GM19193 (cell line): ENCODE measurements around the gene CEP350.
A peak's percentile ranks its signal among the peaks of the same experiment; 100 is the strongest.

ENCODE experiments used
- POLR2A ChIP-seq: IDR thresholded peaks from 4 replicates; pipeline ENCODE4 v1.6.1; 2011; ENCODE audit not compliant: insufficient read depth, insufficient read length; ENCODE audit errors: extremely low read depth

CEP350 gene

GRCh38 chr1:179954493-179955286, at the start of gene CEP350:
Gene CEP350, plus strand, starts transcription at chr1:179954810. Its CDS starts 31,372 bp downstream, at chr1:179986182.
- TF ChIP-seq POLR2A: peak; percentile 93

GRCh38 chr1:179910934-179911333, 43.7 kb upstream of the CEP350 start:
- no peak for TF ChIP-seq POLR2A

- TF ChIP-seq POLR2A: no peak
Measured at GRCh38 chr1:179911812-179912211, 42.8 kb upstream of the CEP350 start.

- no peak for TF ChIP-seq POLR2A
Measured at GRCh38 chr1:179917601-179918429, 36.8 kb upstream of the CEP350 start.

DNA sequence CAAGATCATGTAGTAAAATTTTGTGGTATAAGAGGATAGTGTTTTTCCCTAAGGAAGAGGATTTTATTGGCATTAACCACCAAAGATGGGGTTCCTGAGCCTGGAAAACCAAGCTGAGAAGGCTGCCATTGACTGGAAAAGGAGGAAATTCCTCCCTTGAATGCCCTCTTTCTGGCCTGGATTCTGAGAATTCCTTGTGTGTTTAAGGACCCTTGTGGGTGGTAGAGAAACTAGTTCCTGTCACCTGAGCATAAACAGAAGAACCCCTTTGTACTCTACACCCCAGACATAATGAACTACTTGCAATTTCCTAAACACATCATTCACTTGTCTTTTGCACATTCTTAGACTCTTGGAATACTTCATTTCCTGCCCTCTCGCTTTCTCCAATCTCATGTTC, 33.1 kb upstream of the CEP350 start:
- no peak for TF ChIP-seq POLR2A

- no peak for TF ChIP-seq POLR2A
Measured at GRCh38 chr1:179921981-179922872, 32.4 kb upstream of the CEP350 start.

DNA sequence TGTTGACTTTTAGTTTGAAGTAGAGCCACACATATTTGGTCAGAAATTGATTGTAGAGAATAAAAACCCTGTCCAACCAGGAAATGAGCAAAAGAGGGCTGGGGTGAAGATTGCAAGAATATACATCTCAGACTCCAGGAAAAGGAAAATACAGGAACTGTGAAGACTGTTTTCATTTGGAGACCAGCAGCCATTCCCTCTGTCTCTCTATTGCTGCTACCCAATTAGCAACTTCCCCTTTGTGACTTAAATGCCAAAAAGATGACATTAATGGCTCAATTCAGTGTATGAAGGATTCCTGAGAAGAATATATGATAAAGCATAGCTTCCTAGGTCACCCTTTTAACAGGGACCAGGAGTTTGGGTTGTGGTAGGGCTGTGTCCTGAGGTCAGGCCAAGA, 31.6 kb upstream of the CEP350 start:
- TF ChIP-seq POLR2A: no peak

- no peak for TF ChIP-seq POLR2A
Measured at GRCh38 chr1:179924268-179924667, 30.3 kb upstream of the CEP350 start.

- no peak for TF ChIP-seq POLR2A
Measured at GRCh38 chr1:179925302-179925701, 29.3 kb upstream of the CEP350 start.

GRCh38 chr1:179925922-179926849, 28.4 kb upstream of the CEP350 start:
- TF ChIP-seq POLR2A: no peak

- no peak for TF ChIP-seq POLR2A
Measured at GRCh38 chr1:179926850-179927205, 27.8 kb upstream of the CEP350 start.

- no peak for TF ChIP-seq POLR2A
Measured at GRCh38 chr1:179929955-179930798, 24.4 kb upstream of the CEP350 start.

GRCh38 chr1:179930867-179931266, 23.7 kb upstream of the CEP350 start:
- TF ChIP-seq POLR2A: no peak

- TF ChIP-seq POLR2A: no peak
Measured at GRCh38 chr1:179933219-179933618, 21.4 kb upstream of the CEP350 start.
